Esophagus squamous epithelium (tissue), 4 donors: ENCODE measurements around the gene LAMTOR4.

Experiments
- CTCF ChIP-seq, 6 experiments: fragments of 450-650 bp in 4 of 6; fragments of 200-600 bp in 2 of 6; sonication (generic) in 2 of 6; IDR thresholded peaks; one replicate each; pipeline ENCODE4 v1.5.1; 2016 to 2019; ENCODE audit warnings: antibody characterized with exemption in 6 of 6, mild to moderate bottlenecking in 4 of 6, moderate library complexity in 4 of 6
- POLR2A ChIP-seq, 4 donors: fragments of 450-650 bp; IDR thresholded peaks; one replicate each; pipeline ENCODE4 v1.6.1; 2017; ENCODE audit warnings: antibody characterized with exemption in 4 of 4, mild to moderate bottlenecking in 4 of 4, moderate library complexity in 3 of 4

DNA sequence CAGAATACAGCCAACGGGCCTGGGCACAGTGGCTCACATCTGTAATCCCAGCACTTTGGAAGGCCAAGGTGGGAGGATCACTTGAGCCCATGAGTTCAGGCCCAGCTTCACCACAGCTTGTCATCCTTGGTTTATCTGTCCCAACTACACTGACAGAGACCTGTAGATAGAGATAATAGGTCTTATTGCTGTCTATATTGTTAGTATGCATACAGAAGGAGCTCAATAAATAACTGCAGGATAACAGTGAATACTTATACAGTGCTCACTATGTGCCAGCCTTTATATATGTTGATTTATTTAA, 28.0 kb upstream of the LAMTOR4 start:
- TF ChIP-seq POLR2A (IDR thresholded peaks at IDR 0.05) (no peak), CTCF (IDR thresholded peaks at IDR 0.05) (no peak)
